Upper lobe of left lung (tissue), 4 donors: ENCODE measurements around the gene CEBPE.

Experiments used
- CTCF ChIP-seq, 6 experiments: fragments of 450-650 bp in 4 of 6; fragments of 200-600 bp in 2 of 6; sonication (generic) in 2 of 6; IDR thresholded peaks; one replicate each; pipeline ENCODE4 v1.5.1; 2016 to 2019; ENCODE audit warnings: antibody characterized with exemption in 6 of 6
- EP300 ChIP-seq, 4 donors: sonication (generic); formaldehyde crosslinking; IDR thresholded peaks; one replicate each; pipeline ENCODE4 v1.5.1; 2017; ENCODE audit warnings: antibody characterized with exemption in 4 of 4, control low read depth in 2 of 4
- POLR2A ChIP-seq, 4 donors: fragments of 450-650 bp; IDR thresholded peaks; one replicate each; pipeline ENCODE4 v1.5.1; 2016 to 2017; ENCODE audit warnings: antibody characterized with exemption in 4 of 4, mild to moderate bottlenecking in 2 of 4
- POLR2AphosphoS5 ChIP-seq, 2 donors: sonication (generic); formaldehyde crosslinking; IDR thresholded peaks; one replicate each; pipeline ENCODE4 v1.5.1; 2017; ENCODE audit warnings: antibody characterized with exemption in 2 of 2

GRCh38 chr14:23110579-23111365, 8.3 kb downstream of the CEBPE start:
- TF ChIP-seq CTCF (IDR thresholded peaks at IDR 0.05): no peak
- TF ChIP-seq POLR2AphosphoS5 (IDR thresholded peaks at IDR 0.05): no peak
- TF ChIP-seq POLR2A (IDR thresholded peaks at IDR 0.05): no peak
- no peak for TF ChIP-seq EP300 (IDR thresholded peaks at IDR 0.05)
